22Rv1 (cell line): Measurements from ENCODE around the gene HECA.

ENCODE experiments used
- H3K27ac ChIP-seq: fragments of 450-650 bp; 2 replicates; pipeline ENCODE4 v1.5.1; 2017
- ZFX ChIP-seq: fragments of 450-650 bp; IDR thresholded peaks from 2 replicates; pipeline ENCODE4 v1.6.1; 2017; ENCODE audit warnings: antibody characterized with exemption, borderline replicate concordance
- TF ChIP-seq, protein P1 (sequence below): fragments of 450-650 bp; IDR thresholded peaks from 2 replicates; pipeline ENCODE4 v1.5.1; 2017; ENCODE audit warnings: mild to moderate bottlenecking

The HECA gene

DNA sequence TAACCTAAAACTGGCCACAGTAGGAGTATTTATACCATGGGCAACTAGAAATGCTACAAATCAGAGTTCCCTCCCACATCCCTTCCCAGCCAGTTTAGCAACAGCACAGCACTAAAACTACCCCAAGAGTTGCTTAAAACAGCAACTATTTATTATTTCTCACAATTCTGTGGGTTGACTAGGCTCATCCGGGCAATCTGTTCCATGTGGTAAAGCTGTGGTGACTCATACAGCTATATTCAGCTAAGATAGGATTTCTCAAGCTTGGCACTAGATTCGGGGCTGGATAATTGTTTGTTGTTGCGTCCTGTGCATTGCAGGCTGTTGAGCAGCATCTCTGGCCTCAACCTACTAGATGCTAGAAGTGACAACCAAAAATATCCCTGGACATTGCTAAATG, 8.6 kb upstream of the HECA start:
- no peak overlapping the region for H3K27ac ChIP-seq
- TF ChIP-seq ZFX = no peak
- TF ChIP-seq, protein P1, sequence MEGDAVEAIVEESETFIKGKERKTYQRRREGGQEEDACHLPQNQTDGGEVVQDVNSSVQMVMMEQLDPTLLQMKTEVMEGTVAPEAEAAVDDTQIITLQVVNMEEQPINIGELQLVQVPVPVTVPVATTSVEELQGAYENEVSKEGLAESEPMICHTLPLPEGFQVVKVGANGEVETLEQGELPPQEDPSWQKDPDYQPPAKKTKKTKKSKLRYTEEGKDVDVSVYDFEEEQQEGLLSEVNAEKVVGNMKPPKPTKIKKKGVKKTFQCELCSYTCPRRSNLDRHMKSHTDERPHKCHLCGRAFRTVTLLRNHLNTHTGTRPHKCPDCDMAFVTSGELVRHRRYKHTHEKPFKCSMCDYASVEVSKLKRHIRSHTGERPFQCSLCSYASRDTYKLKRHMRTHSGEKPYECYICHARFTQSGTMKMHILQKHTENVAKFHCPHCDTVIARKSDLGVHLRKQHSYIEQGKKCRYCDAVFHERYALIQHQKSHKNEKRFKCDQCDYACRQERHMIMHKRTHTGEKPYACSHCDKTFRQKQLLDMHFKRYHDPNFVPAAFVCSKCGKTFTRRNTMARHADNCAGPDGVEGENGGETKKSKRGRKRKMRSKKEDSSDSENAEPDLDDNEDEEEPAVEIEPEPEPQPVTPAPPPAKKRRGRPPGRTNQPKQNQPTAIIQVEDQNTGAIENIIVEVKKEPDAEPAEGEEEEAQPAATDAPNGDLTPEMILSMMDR = no peak

DNA sequence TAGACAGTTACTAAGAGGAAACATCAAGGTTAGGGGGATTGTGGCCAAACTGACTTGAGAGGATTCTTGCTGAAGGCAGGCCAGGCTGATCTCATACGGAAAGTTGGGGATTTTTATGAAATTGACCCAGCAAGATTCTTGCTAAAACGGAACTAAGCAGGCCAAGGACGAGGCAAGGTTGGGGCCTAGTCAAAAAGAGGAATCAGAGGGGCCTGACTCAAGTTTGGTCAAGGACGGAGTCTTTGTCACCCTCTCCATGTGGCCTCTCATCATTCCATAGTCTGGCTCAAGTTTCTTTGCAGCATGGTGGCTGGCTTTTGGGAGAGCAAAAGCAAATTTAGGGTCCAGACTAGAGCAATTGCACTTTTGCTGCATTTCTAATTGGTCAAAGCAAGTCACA, 7.9 kb upstream of the HECA start:
- TF ChIP-seq, protein P1 = no peak
- no peak for TF ChIP-seq ZFX

DNA sequence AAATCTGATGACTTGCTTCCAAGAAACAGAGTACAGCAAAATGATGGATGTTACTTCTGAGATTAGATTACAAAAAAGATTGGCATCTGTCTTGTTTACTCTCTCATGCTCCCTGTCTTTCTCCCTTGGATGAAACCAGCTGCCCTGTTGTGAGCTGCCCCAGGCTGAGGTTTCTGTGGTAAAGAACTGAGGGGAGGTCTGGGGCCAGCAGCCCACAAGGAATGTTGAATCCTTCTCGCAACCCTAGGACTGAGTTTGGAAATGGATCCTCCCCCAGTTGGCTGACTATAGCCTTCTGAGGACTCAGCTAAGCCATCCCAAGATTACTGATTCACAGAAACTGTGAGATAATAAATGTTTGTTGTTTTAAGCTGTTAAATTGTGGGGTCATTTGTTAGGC, 5.6 kb upstream of the HECA start:
- H3K27ac ChIP-seq = no peak overlapping the region
- TF ChIP-seq, protein P1 = no peak
- TF ChIP-seq ZFX = no peak

More for the DNA sequence above, 7.9 kb upstream of the HECA start:
- no peak overlapping the region for H3K27ac ChIP-seq

DNA sequence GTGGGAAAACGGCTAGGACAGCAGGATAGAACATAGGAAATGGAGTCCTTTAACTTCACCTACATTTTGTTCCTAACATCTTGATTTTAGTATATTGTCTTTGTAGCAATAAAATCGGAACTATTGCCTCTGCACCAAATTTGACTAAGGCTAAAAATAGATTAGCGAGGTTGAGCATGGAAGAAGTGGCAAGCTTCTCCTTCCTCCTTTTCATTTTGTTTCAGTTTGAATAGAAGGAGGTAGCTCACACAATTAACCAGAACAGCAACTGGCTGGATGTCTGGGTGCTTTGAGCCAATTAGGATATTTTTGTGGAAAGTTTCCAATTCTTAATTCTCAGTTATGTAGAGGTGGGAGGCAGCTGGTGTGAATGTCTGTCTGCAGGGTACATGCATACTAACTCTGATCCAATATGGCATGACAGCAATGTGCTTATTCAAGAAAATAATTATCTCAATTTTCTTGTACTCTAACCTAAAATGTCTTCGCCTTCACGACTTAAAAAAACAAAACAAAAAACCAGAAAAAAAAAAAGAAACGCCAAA, 3.1 kb upstream of the HECA start:
- H3K27ac ChIP-seq = no peak overlapping the region
- TF ChIP-seq, protein P1 = no peak

DNA sequence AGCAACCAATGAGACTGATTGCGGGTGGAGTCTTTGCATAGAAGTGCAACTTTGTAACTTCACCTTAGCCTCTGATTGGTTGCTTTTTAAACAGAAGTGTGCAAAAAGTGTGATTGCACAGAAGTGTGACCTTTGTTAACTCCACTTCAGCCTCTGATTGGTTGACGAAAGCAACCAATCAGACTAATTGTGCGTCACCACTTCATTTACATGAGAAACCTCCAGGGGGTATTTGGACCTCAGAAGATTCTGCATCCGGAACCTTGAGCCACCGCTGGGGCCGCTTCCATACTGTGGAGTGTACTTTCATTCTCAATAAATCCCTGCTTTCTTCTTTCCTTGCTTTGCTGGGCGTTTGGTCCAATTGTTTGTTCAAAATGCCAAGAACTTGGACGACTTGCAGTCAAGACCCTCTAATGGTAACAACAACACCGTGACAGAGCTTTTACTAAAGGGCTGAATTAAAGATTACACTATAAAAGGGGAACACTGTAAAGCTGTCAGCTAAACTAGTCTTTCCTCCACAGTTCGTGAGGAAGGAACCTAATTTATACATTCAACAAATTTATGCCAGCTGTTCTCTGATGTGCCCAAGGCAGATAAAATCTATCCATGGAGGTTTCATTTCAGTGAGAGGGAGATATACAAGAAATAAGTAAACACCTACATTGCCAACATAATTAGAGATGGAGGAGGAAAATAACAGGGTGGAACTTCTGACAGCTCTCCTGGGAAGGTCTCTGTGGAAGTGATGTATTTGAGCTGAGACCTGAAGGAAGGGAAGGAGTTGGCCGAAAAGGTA, 1.4 kb upstream of the HECA start:
- H3K27ac ChIP-seq = peak overlapping the region; percentile 77
- no peak for TF ChIP-seq ZFX
- TF ChIP-seq, protein P1 = no peak

DNA sequence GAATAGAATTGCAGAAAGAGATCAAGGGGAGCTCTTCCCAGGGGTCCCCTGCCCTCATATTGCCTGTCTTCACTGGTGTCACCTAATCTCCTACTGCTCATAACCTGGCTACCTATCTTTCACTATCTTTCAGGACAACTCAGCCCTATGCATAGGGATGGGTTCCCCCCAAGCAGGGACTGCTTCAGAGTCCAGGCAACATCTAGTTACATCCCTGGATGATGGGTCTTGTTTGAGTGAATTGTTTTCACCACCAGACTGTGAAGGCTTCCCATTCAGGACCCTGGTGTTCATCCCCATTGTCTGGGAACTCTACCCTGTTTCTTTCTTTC, 850 bp upstream of the HECA start:
- TF ChIP-seq, protein P1 = no peak
- no peak for TF ChIP-seq ZFX
- peak overlapping the region; percentile 77 for H3K27ac ChIP-seq

DNA sequence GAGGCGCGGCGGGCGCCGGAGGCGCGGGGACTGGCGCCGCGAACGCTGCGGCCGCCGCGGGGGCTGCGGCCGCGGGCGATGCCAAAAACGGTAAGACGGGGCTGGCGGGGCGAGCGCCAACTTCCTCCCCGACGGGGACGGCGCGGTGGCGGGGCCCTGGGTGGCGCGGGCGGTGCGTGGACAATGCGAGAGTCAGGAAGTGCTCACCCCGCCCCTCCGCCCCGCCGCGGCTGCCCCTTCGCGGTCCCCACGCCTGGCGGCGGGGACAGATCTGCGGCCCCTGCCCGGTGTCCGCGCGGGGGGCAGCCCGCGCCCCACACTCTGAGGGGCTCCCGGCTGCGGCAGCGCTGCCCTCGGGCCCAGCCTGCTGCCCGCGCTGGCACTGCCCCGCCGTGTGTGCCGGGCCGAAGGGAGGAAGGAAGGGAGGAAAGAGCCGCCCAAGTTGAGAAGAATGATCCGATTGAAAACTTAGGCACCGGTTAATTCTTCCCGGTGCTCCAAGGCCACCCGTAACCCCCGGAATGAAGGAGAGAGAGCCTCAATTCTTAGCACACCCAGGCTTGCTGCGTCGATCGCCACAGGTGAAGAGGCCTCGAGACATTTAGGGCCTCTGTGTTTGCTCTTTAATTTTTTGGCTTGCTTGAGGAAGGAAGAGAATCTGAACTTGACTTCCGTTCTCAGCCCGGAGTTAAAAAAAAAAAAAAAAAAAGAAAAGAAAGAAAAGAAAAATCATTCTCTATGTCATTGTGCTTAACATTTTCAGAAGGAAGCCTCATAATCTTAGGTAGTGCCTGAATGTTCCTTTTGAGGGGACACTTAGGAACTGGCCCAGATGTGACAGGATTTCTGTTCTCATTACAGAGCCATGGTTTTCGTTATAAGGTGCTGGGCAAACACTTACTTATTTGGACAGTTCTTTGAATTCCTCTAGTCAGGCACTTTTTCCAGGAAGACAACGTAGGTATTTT, 982 bp downstream of the HECA start:
- H3K27ac ChIP-seq = peak overlapping the region; percentile 77
- no peak for TF ChIP-seq ZFX
- TF ChIP-seq, protein P1 = peak; percentile 15
